Measurements from ENCODE around the gene HSPA12A.
"Not testable (repeated sequence)": the region's sequence is repeated elsewhere in the genome, so short reads cannot be mapped to it uniquely, and the experiment has no call there.

The HSPA12A gene

GRCh38 chr10:116715839-116716377 is 26.5 kb downstream of the HSPA12A start:
- Histone ChIP-seq H3K9me3 (ENCODE audit: control insufficient read depth in 2 of 2, low read length in 2 of 2) (no peaks in the 10 kb centered on the region), H3K4me3 (ENCODE audit: low read length in 2 of 2) (no peak overlapping the region), H3K36me3 (ENCODE audit: control insufficient read depth in 2 of 2, insufficient read depth in 2 of 2, low read length in 2 of 2) (no peaks in the 10 kb centered on the region), H3K9ac (ENCODE audit: low read length in 2 of 2) (no peak overlapping the region), H3K4me1 (ENCODE audit: control insufficient read depth, insufficient read depth, low read length) (peaks cover 14% of the 10 kb centered on the region), H3K27me3 (ENCODE audit: control insufficient read depth in 1 of 2, insufficient read depth in 2 of 2, low read length in 2 of 2) (no peaks in the 10 kb centered on the region), H3K27ac (ENCODE audit: low read length) (no peak overlapping the region)

GRCh38 chr10:116715341-116715740 is 27.0 kb downstream of the HSPA12A start:
- peaks cover 10% of the 10 kb centered on the region for H3K4me1 ChIP-seq (ENCODE audit: control insufficient read depth, insufficient read depth, low read length)
- H3K27me3 ChIP-seq (ENCODE audit: control insufficient read depth in 1 of 2, insufficient read depth in 2 of 2, low read length in 2 of 2), result no peaks in the 10 kb centered on the region
- no peaks in the 10 kb centered on the region for H3K36me3 ChIP-seq (ENCODE audit: control insufficient read depth in 2 of 2, insufficient read depth in 2 of 2, low read length in 2 of 2)
- no peak overlapping the region for H3K27ac ChIP-seq (ENCODE audit: low read length)
- H3K9me3 ChIP-seq (ENCODE audit: control insufficient read depth in 2 of 2, low read length in 2 of 2), result no peaks in the 10 kb centered on the region
- H3K9ac ChIP-seq (ENCODE audit: low read length in 2 of 2), result no peak overlapping the region
- no peak overlapping the region for H3K4me3 ChIP-seq (ENCODE audit: low read length in 2 of 2)

- Histone ChIP-seq H3K4me3 (ENCODE audit: low read length in 2 of 2) (no peak overlapping the region), H3K27ac (ENCODE audit: low read length) (no peak overlapping the region), H3K9me3 (ENCODE audit: control insufficient read depth in 2 of 2, low read length in 2 of 2) (no peaks in the 10 kb centered on the region), H3K27me3 (ENCODE audit: control insufficient read depth in 1 of 2, insufficient read depth in 2 of 2, low read length in 2 of 2) (no peaks in the 10 kb centered on the region), H3K9ac (ENCODE audit: low read length in 2 of 2) (no peak overlapping the region), H3K36me3 (ENCODE audit: control insufficient read depth in 2 of 2, insufficient read depth in 2 of 2, low read length in 2 of 2) (no peaks in the 10 kb centered on the region), H3K4me1 (ENCODE audit: control insufficient read depth, insufficient read depth, low read length) (peaks cover 10% of the 10 kb centered on the region)
Measured at GRCh38 chr10:116713846-116714245, 28.5 kb downstream of the HSPA12A start.

- Histone ChIP-seq H3K36me3 (ENCODE audit: control insufficient read depth in 2 of 2, insufficient read depth in 2 of 2, low read length in 2 of 2) (no peaks in the 10 kb centered on the region), H3K4me3 (ENCODE audit: low read length in 2 of 2) (no peak overlapping the region), H3K9ac (ENCODE audit: low read length in 2 of 2) (no peak overlapping the region), H3K9me3 (ENCODE audit: control insufficient read depth in 2 of 2, low read length in 2 of 2) (no peaks in the 10 kb centered on the region), H3K27ac (ENCODE audit: low read length) (no peak overlapping the region), H3K4me1 (ENCODE audit: control insufficient read depth, insufficient read depth, low read length) (peaks cover 10% of the 10 kb centered on the region), H3K27me3 (ENCODE audit: control insufficient read depth in 1 of 2, insufficient read depth in 2 of 2, low read length in 2 of 2) (no peaks in the 10 kb centered on the region)
Measured at GRCh38 chr10:116712989-116713543, 29.3 kb downstream of the HSPA12A start.

GRCh38 chr10:116712519-116712918 is 29.8 kb downstream of the HSPA12A start:
- Histone ChIP-seq H3K9ac (ENCODE audit: low read length in 2 of 2) (no peak overlapping the region), H3K27ac (ENCODE audit: low read length) (no peak overlapping the region), H3K4me3 (ENCODE audit: low read length in 2 of 2) (no peak overlapping the region), H3K9me3 (ENCODE audit: control insufficient read depth in 2 of 2, low read length in 2 of 2) (no peaks in the 10 kb centered on the region), H3K27me3 (ENCODE audit: control insufficient read depth in 1 of 2, insufficient read depth in 2 of 2, low read length in 2 of 2) (no peaks in the 10 kb centered on the region), H3K4me1 (ENCODE audit: control insufficient read depth, insufficient read depth, low read length) (peaks cover 8% of the 10 kb centered on the region), H3K36me3 (ENCODE audit: control insufficient read depth in 2 of 2, insufficient read depth in 2 of 2, low read length in 2 of 2) (no peaks in the 10 kb centered on the region)

- not testable (repeated sequence) for H3K4me1 ChIP-seq (ENCODE audit: control insufficient read depth, insufficient read depth, low read length); H3K27me3 ChIP-seq (ENCODE audit: control insufficient read depth in 1 of 2, insufficient read depth in 2 of 2, low read length in 2 of 2); H3K27ac ChIP-seq (ENCODE audit: low read length); H3K9me3 ChIP-seq (ENCODE audit: control insufficient read depth in 2 of 2, low read length in 2 of 2); H3K36me3 ChIP-seq (ENCODE audit: control insufficient read depth in 2 of 2, insufficient read depth in 2 of 2, low read length in 2 of 2); H3K4me3 ChIP-seq (ENCODE audit: low read length in 2 of 2); H3K9ac ChIP-seq (ENCODE audit: low read length in 2 of 2)
Measured at GRCh38 chr10:116711803-116712202, 30.6 kb downstream of the HSPA12A start.

GRCh38 chr10:116710076-116710475 is 32.3 kb downstream of the HSPA12A start:
- H3K27me3 ChIP-seq (ENCODE audit: control insufficient read depth in 1 of 2, insufficient read depth in 2 of 2, low read length in 2 of 2), result no peaks in the 10 kb centered on the region
- no peak overlapping the region for H3K4me3 ChIP-seq (ENCODE audit: low read length in 2 of 2)
- H3K36me3 ChIP-seq (ENCODE audit: control insufficient read depth in 2 of 2, insufficient read depth in 2 of 2, low read length in 2 of 2), result peaks cover 0 to 2% of the 10 kb centered on the region in 2 donors
- H3K27ac ChIP-seq (ENCODE audit: low read length), result no peak overlapping the region
- no peak overlapping the region for H3K9ac ChIP-seq (ENCODE audit: low read length in 2 of 2)
- no peaks in the 10 kb centered on the region for H3K4me1 ChIP-seq (ENCODE audit: control insufficient read depth, insufficient read depth, low read length)
- no peaks in the 10 kb centered on the region for H3K9me3 ChIP-seq (ENCODE audit: control insufficient read depth in 2 of 2, low read length in 2 of 2)

GRCh38 chr10:116708877-116709276 is 33.5 kb downstream of the HSPA12A start:
- no peaks in the 10 kb centered on the region for H3K4me1 ChIP-seq (ENCODE audit: control insufficient read depth, insufficient read depth, low read length)
- H3K4me3 ChIP-seq (ENCODE audit: low read length in 2 of 2), result no peak overlapping the region
- no peaks in the 10 kb centered on the region for H3K27me3 ChIP-seq (ENCODE audit: control insufficient read depth in 1 of 2, insufficient read depth in 2 of 2, low read length in 2 of 2)
- peaks cover 0 to 4% of the 10 kb centered on the region in 2 donors for H3K36me3 ChIP-seq (ENCODE audit: control insufficient read depth in 2 of 2, insufficient read depth in 2 of 2, low read length in 2 of 2)
- no peaks in the 10 kb centered on the region for H3K9me3 ChIP-seq (ENCODE audit: control insufficient read depth in 2 of 2, low read length in 2 of 2)
- H3K27ac ChIP-seq (ENCODE audit: low read length), result no peak overlapping the region
- no peak overlapping the region for H3K9ac ChIP-seq (ENCODE audit: low read length in 2 of 2)

GRCh38 chr10:116708391-116708821 is 34.0 kb downstream of the HSPA12A start:
- no peaks in the 10 kb centered on the region for H3K27me3 ChIP-seq (ENCODE audit: control insufficient read depth in 1 of 2, insufficient read depth in 2 of 2, low read length in 2 of 2)
- no peak overlapping the region for H3K4me3 ChIP-seq (ENCODE audit: low read length in 2 of 2)
- no peak overlapping the region for H3K27ac ChIP-seq (ENCODE audit: low read length)
- no peaks in the 10 kb centered on the region for H3K9me3 ChIP-seq (ENCODE audit: control insufficient read depth in 2 of 2, low read length in 2 of 2)
- no peaks in the 10 kb centered on the region for H3K4me1 ChIP-seq (ENCODE audit: control insufficient read depth, insufficient read depth, low read length)
- H3K9ac ChIP-seq (ENCODE audit: low read length in 2 of 2), result no peak overlapping the region
- peaks cover 0 to 4% of the 10 kb centered on the region in 2 donors for H3K36me3 ChIP-seq (ENCODE audit: control insufficient read depth in 2 of 2, insufficient read depth in 2 of 2, low read length in 2 of 2)

GRCh38 chr10:116707981-116708380 is 34.4 kb downstream of the HSPA12A start:
- Histone ChIP-seq H3K4me1 (ENCODE audit: control insufficient read depth, insufficient read depth, low read length) (no peaks in the 10 kb centered on the region), H3K27me3 (ENCODE audit: control insufficient read depth in 1 of 2, insufficient read depth in 2 of 2, low read length in 2 of 2) (no peaks in the 10 kb centered on the region), H3K9me3 (ENCODE audit: control insufficient read depth in 2 of 2, low read length in 2 of 2) (no peaks in the 10 kb centered on the region), H3K9ac (ENCODE audit: low read length in 2 of 2) (no peak overlapping the region), H3K4me3 (ENCODE audit: low read length in 2 of 2) (no peak overlapping the region), H3K36me3 (ENCODE audit: control insufficient read depth in 2 of 2, insufficient read depth in 2 of 2, low read length in 2 of 2) (peaks cover 0 to 4% of the 10 kb centered on the region in 2 donors), H3K27ac (ENCODE audit: low read length) (no peak overlapping the region)

- Histone ChIP-seq H3K27ac (ENCODE audit: low read length) (no peak overlapping the region), H3K4me1 (ENCODE audit: control insufficient read depth, insufficient read depth, low read length) (no peaks in the 10 kb centered on the region), H3K27me3 (ENCODE audit: control insufficient read depth in 1 of 2, insufficient read depth in 2 of 2, low read length in 2 of 2) (no peaks in the 10 kb centered on the region), H3K9ac (ENCODE audit: low read length in 2 of 2) (no peak overlapping the region), H3K36me3 (ENCODE audit: control insufficient read depth in 2 of 2, insufficient read depth in 2 of 2, low read length in 2 of 2) (peaks cover 0 to 4% of the 10 kb centered on the region in 2 donors), H3K9me3 (ENCODE audit: control insufficient read depth in 2 of 2, low read length in 2 of 2) (no peaks in the 10 kb centered on the region), H3K4me3 (ENCODE audit: low read length in 2 of 2) (no peak overlapping the region)
Measured at GRCh38 chr10:116706281-116706680, 36.1 kb downstream of the HSPA12A start.

Measured in stomach smooth muscle (tissue), 2 donors.